Measurements from ENCODE around the gene CRYBG2.

DNA sequence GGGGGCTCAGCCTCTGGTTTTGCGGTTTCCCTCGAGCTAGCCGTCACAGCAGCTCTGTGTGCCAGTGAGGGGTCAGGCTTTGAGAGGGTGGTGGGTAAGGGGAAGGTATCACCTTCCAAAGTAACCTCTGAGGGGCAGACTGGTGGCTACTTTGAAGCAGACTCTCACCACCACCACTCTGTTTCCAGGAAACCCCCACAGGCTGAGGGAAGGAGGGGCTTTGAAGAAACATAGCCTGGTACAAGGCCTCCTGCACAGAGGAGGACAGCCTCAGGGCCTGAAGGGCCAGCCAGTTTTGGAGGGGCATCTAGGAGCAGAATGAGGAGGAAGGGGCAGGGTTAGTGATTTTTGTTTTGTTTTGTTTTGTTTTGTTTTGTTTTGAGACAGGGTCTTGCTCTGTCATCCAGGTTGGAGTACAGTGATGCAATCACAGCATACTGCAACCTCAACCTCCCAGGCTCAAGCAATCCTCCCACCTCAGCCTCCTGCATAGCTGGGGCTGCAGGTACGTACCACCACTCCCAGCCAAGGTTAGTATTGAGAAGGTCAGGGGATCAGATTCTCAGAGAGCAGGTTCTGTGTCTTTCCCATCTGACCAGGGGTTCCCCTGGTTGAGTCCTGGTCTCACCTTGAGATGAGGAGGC is 35.8 kb upstream of the CRYBG2 start:
- TF ChIP-seq FOXK2 (IDR thresholded peaks at IDR 0.05) (no peak), ZNF384 (IDR thresholded peaks at IDR 0.05) (no peak), ELF4 (IDR thresholded peaks at IDR 0.05) (no peak), L3MBTL2 (conservative IDR thresholded peaks at IDR 0.05) (no peak), BHLHE40 (IDR thresholded peaks at IDR 0.05; ENCODE audit: borderline replicate concordance) (no peak), TARDBP (IDR thresholded peaks at IDR 0.05) (no peak), FOXM1 (IDR thresholded peaks at IDR 0.05; ENCODE audit: borderline replicate concordance) (no peak), SP1 (IDR thresholded peaks at IDR 0.05) (no peak), FOXA1 (IDR thresholded peaks at IDR 0.05) (no peak)
- TF ChIP-seq, protein P1, sequence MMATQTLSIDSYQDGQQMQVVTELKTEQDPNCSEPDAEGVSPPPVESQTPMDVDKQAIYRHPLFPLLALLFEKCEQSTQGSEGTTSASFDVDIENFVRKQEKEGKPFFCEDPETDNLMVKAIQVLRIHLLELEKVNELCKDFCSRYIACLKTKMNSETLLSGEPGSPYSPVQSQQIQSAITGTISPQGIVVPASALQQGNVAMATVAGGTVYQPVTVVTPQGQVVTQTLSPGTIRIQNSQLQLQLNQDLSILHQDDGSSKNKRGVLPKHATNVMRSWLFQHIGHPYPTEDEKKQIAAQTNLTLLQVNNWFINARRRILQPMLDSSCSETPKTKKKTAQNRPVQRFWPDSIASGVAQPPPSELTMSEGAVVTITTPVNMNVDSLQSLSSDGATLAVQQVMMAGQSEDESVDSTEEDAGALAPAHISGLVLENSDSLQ (IDR thresholded peaks at IDR 0.05), result no peak
